ENCODE measurements around the gene ZBTB16. TPM values are rescaled to one million over a fixed set of nuclear protein-coding genes. Genes with fewer than 3 reads are reported as not detected.

Gene ZBTB16
- total and polyA plus RNA-seq, 10 donors = 1.5 to 85.6 (median 42.1) TPM

DNA sequence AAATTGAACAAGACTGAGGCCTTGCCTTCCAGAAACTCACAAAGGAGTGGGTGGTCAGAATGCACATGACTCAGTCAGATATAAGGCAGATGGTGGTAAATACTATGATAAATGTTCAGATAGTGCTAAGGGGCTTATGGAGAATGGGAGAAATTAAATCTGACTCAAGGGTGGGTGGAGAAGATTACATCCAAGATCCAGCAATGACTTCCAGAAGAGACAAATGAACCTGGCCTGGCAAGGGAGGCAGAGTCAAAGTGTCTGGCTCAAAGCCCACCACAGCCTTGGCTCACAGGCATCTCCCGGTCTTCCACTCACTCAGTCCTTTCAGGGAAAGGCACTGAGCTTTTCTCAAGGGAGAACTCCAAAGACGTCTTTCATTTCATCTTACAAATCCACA is 6.1 kb upstream of the ZBTB16 start:
- Histone ChIP-seq H3K9me3 (no peaks in the 10 kb centered on the region), H3K27ac (no peak overlapping the region), H3K27me3 (replicated peaks in 1 of 7) (peaks cover 0 to 23% (median 4%) of the 10 kb centered on the region in 7 donors), H3K4me3 (no peak overlapping the region), H3K4me1 (peaks cover 0 to 21% (median 9%) of the 10 kb centered on the region in 6 donors), H3K36me3 (no peaks in the 10 kb centered on the region)
- intact Hi-C loops (cut with DNase I; ENCODE audit: low total_unique reads) = no loop called here
- WGBS, 5 donors = 85 to 96% (median 90%) methylated on average over 2 of the region's 2 CpGs
- no peak for DNase-seq
- TF ChIP-seq POLR2AphosphoS5 (IDR thresholded peaks at IDR 0.05) (no peak), POLR2A (IDR thresholded peaks at IDR 0.05) (no peak)
- TF ChIP-seq, protein P1, sequence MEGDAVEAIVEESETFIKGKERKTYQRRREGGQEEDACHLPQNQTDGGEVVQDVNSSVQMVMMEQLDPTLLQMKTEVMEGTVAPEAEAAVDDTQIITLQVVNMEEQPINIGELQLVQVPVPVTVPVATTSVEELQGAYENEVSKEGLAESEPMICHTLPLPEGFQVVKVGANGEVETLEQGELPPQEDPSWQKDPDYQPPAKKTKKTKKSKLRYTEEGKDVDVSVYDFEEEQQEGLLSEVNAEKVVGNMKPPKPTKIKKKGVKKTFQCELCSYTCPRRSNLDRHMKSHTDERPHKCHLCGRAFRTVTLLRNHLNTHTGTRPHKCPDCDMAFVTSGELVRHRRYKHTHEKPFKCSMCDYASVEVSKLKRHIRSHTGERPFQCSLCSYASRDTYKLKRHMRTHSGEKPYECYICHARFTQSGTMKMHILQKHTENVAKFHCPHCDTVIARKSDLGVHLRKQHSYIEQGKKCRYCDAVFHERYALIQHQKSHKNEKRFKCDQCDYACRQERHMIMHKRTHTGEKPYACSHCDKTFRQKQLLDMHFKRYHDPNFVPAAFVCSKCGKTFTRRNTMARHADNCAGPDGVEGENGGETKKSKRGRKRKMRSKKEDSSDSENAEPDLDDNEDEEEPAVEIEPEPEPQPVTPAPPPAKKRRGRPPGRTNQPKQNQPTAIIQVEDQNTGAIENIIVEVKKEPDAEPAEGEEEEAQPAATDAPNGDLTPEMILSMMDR (IDR thresholded peaks at IDR 0.05 in 8 of 11, conservative IDR thresholded peaks at IDR 0.05 in 3 of 11) = no peak

DNA sequence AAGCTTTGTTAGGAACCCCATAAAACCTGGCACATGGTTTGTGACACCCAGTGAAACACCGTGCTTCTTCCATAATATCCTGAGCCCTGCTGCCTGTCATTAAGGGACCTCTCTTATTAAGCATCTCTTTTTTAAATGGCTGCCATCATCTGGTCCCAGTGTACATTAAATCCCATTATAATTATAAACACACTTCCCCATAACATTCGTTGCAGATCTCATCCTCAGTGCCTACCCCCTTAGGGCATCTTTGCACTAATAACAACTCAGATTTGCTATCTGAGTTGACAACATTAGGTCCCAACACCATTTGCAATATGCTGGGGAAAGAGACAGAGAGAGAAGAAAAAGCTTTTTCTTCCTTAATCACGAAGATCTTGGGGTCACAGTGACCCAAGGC is 4.7 kb upstream of the ZBTB16 start:
- Histone ChIP-seq H3K36me3 (no peaks in the 10 kb centered on the region), H3K4me1 (peaks cover 0 to 35% (median 17%) of the 10 kb centered on the region in 6 donors), H3K27me3 (replicated peaks in 1 of 7) (peaks cover 0 to 37% (median 7%) of the 10 kb centered on the region in 7 donors), H3K9me3 (no peaks in the 10 kb centered on the region), H3K27ac (no peak overlapping the region), H3K4me3 (no peak overlapping the region)
- intact Hi-C loops (cut with DNase I; ENCODE audit: low total_unique reads) = no loop called here
- 77 to 88% (median 83%) methylated on average over 3 of the region's 3 CpGs for WGBS, 5 donors
- TF ChIP-seq, protein P1 (IDR thresholded peaks at IDR 0.05 in 8 of 11, conservative IDR thresholded peaks at IDR 0.05 in 3 of 11) = no peak
- TF ChIP-seq POLR2AphosphoS5 (IDR thresholded peaks at IDR 0.05) (no peak), POLR2A (IDR thresholded peaks at IDR 0.05) (no peak)
- DNase-seq = no peak

DNA sequence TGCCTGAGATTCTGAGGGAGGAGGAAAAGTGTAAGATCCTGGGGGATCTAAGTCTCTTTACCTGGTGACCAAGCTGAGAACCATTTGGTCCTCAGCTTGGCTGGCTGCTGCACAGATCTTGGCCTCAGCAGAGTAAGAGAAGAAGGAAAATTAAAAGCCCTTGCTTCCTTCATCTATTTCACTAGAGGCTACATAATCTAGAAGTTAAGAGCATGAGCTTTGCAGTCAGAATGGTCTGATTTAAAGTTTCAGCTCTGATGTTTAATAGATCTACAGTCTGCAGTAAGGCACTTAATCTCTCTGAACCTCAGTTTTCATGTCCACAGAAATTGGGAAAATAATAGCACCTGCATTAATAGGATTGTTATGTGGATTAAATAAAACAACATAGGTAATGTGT is 3.1 kb upstream of the ZBTB16 start:
- H3K9me3 ChIP-seq = no peaks in the 10 kb centered on the region
- TF ChIP-seq, protein P1 (IDR thresholded peaks at IDR 0.05 in 8 of 11, conservative IDR thresholded peaks at IDR 0.05 in 3 of 11) = no peak
- no peak for TF ChIP-seq POLR2A (IDR thresholded peaks at IDR 0.05)
- no peak for TF ChIP-seq POLR2AphosphoS5 (IDR thresholded peaks at IDR 0.05)
- no peak for DNase-seq
- intact Hi-C loops (cut with DNase I; ENCODE audit: low total_unique reads) = no loop called here
- peaks cover under 1 to 45% (median 20%) of the 10 kb centered on the region in 6 donors for H3K4me1 ChIP-seq
- H3K27ac ChIP-seq = no peak overlapping the region
- no peaks in the 10 kb centered on the region for H3K36me3 ChIP-seq
- no peak overlapping the region for H3K4me3 ChIP-seq
- H3K27me3 ChIP-seq (replicated peaks in 1 of 7) = peaks cover 0 to 53% (median 14%) of the 10 kb centered on the region in 7 donors

DNA sequence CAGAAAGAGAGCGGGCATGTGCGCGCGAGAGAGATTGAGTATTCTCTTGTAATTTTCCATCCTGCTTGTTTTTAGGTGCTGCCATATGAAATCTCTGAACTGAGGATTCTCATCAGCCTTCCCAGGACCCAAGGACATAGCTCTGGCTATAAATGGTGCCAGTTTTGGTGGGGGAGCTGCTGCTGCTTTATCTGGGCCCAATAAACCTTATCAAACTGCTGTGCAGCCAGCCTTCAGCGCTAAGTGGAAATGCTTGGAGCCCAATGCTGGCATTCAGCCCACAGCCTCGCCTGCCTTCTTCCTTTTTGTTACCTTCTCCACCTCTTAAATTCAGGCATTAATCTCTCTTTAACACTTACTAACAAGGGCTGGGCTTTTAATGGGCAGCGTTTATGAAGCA is 2.4 kb upstream of the ZBTB16 start:
- intact Hi-C loops (cut with DNase I; ENCODE audit: low total_unique reads) = no loop called here
- no peak for DNase-seq
- Histone ChIP-seq H3K4me1 (peaks cover 4 to 52% (median 27%) of the 10 kb centered on the region in 6 donors), H3K27ac (peak overlapping the region in 5 of 8 donors; percentile 2 to 25 (median 23)), H3K36me3 (no peaks in the 10 kb centered on the region), H3K4me3 (no peak overlapping the region), H3K27me3 (replicated peaks in 1 of 7) (peaks cover 0 to 56% (median 14%) of the 10 kb centered on the region in 7 donors), H3K9me3 (no peaks in the 10 kb centered on the region)
- TF ChIP-seq POLR2A (IDR thresholded peaks at IDR 0.05) = no peak
- TF ChIP-seq, protein P1 (IDR thresholded peaks at IDR 0.05 in 8 of 11, conservative IDR thresholded peaks at IDR 0.05 in 3 of 11) = no peak
- TF ChIP-seq POLR2AphosphoS5 (IDR thresholded peaks at IDR 0.05) = no peak
- WGBS, 5 donors = 65 to 73% (median 69%) methylated on average over 7 of the region's 7 CpGs

Measured in spleen (tissue), 11 donors.